Coronary artery (tissue), 2 donors: ENCODE results near the gene GP1BA.

Experiments used
- DNase-seq: peaks from one replicate; pipeline ENCODE4 v3.0.0-alpha.2; 2017; ENCODE audit warnings: low spot score
- H3K27ac ChIP-seq, 2 donors: fragments of 200-600 bp; sonication (generic); one replicate each; pipeline ENCODE4 v1.5.1; 2016 to 2019
- H3K4me3 ChIP-seq: fragments of 200-600 bp; sonication (generic); 2 replicates; pipeline ENCODE4 v1.5.1; 2016; ENCODE audit warnings: mild to moderate bottlenecking, moderate library complexity
- TF ChIP-seq, protein P1 (sequence below): fragments of 200-600 bp; sonication (generic); IDR thresholded peaks from one replicate; pipeline ENCODE4 v1.5.1; 2019; ENCODE audit warnings: antibody characterized with exemption

Gene GP1BA

GRCh38 chr17:4970273-4970672 lies 38.2 kb downstream of the GP1BA start:
- no peak for DNase-seq
- TF ChIP-seq, protein P1, sequence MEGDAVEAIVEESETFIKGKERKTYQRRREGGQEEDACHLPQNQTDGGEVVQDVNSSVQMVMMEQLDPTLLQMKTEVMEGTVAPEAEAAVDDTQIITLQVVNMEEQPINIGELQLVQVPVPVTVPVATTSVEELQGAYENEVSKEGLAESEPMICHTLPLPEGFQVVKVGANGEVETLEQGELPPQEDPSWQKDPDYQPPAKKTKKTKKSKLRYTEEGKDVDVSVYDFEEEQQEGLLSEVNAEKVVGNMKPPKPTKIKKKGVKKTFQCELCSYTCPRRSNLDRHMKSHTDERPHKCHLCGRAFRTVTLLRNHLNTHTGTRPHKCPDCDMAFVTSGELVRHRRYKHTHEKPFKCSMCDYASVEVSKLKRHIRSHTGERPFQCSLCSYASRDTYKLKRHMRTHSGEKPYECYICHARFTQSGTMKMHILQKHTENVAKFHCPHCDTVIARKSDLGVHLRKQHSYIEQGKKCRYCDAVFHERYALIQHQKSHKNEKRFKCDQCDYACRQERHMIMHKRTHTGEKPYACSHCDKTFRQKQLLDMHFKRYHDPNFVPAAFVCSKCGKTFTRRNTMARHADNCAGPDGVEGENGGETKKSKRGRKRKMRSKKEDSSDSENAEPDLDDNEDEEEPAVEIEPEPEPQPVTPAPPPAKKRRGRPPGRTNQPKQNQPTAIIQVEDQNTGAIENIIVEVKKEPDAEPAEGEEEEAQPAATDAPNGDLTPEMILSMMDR = no peak
- no peak overlapping the region for H3K4me3 ChIP-seq
- H3K27ac ChIP-seq = peak overlapping the region in 1 of 2 donors; percentile 98

DNA sequence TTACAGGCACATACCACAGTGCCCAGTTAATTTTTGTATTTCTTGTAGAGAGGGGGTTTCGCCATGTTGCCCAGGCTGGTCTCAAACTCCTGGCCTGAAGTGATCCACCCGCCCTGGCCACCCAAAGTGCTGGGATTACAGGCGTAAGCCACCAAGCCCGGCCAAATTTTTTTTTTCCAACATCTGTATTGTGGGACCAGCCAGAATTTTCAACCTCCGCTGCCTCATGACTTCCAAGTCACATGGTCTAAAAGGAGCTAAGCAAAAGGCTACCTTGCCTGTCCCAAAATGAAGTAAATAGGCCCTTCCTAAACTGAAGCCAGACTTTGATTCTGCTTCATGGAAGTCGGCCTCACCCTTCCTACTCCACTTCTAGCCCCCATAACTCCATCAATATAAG lies 39.7 kb downstream of the GP1BA start:
- no peak for DNase-seq
- no peak overlapping the region for H3K4me3 ChIP-seq
- TF ChIP-seq, protein P1 = no peak
- peak overlapping the region in 1 of 2 donors; percentile 8 for H3K27ac ChIP-seq

- TF ChIP-seq, protein P1 = no peak
- peak overlapping the region in 1 of 2 donors; percentile 8 for H3K27ac ChIP-seq
- no peak overlapping the region for H3K4me3 ChIP-seq
These were observed 40.2 kb downstream of the GP1BA start for GRCh38 chr17:4972322-4972721.

GRCh38 chr17:4972752-4973151 lies 40.7 kb downstream of the GP1BA start:
- no peak overlapping the region for H3K4me3 ChIP-seq
- DNase-seq = no peak
- peak overlapping the region in 1 of 2 donors; percentile 8 for H3K27ac ChIP-seq
- TF ChIP-seq, protein P1 = no peak

More at GRCh38 chr17:4972322-4972721, 40.2 kb downstream of the GP1BA start:
- no peak for DNase-seq

GRCh38 chr17:4973256-4974114 lies 41.4 kb downstream of the GP1BA start:
- no peak for DNase-seq
- Histone ChIP-seq H3K27ac (peak overlapping the region; percentile 36 to 50), H3K4me3 (no peak overlapping the region)
- TF ChIP-seq, protein P1 = no peak

DNA sequence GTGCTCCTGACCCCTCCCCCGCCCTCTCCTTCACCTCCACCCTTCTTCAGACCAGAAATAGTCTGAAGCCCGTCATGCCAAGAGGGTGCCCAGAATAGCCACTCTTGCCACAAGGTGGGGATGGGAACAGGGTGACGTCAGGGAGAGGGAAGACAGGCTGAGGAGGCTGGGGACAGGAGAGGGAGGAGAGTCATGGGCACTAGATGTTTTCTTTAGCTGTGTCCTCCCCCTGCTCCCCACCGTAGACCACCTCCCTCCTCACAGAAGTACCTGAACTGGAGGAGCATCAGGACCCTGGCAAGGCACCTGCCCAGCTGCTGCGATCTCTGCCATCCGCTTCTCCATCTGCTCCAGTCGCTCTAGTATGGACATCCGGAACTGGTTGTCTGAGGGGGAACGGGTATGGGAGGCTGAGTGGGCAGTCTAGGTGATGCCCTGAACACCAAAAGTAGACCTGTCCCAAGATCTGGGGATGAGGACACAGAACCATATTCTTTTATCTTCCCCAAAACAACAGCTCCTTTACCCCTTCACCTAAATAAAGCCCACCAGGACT lies 42.1 kb downstream of the GP1BA start:
- Histone ChIP-seq H3K27ac (peak overlapping the region; percentile 47 to 50), H3K4me3 (no peak overlapping the region)
- TF ChIP-seq, protein P1 = no peak

More for the DNA sequence above, 42.1 kb downstream of the GP1BA start:
- DNase-seq = no peak
